Kidney (tissue), 14 donors: ENCODE data around the gene DNMBP. TPM values are rescaled to one million over a fixed set of nuclear protein-coding genes. Genes with fewer than 3 reads are reported as not detected.
"Not testable (repeated sequence)": the region's sequence is repeated elsewhere in the genome, so short reads cannot be mapped to it uniquely, and the experiment has no call there.

ENCODE experiments used
- DNase-seq, 5 donors: peaks; one replicate each; pipeline ENCODE4 v3.0.0-alpha.2; 2013 to 2020
- FAIRE-seq: peaks from 2 replicates; lab custom pipeline; 2012; peaks lifted over from hg19 to GRCh38; lab: Jason Lieb, UNC
- H3K27ac ChIP-seq, 2 donors: one replicate each; pipeline ENCODE4 v1.7.0; 2013; ENCODE audit warnings: low read depth in 2 of 2, low read length in 2 of 2, inconsistent platforms in 1 of 2
- H3K27me3 ChIP-seq: one replicate; pipeline ENCODE4 v1.7.1; 2013; ENCODE audit warnings: low read length, inconsistent platforms; ENCODE audit not compliant: control insufficient read depth, insufficient read depth
- H3K36me3 ChIP-seq, 3 donors: one replicate each; pipeline versions ENCODE4 v1.7.0 to v1.7.1; 2013; ENCODE audit warnings: low read length in 3 of 3, control low read depth in 1 of 3, inconsistent platforms in 1 of 3; ENCODE audit not compliant: insufficient read depth in 3 of 3, control insufficient read depth in 2 of 3
- H3K4me1 ChIP-seq, 3 donors: one replicate each; pipeline versions ENCODE4 v1.7.0 to v1.7.1; 2013; ENCODE audit warnings: low read length in 3 of 3, inconsistent platforms in 1 of 3, low read depth in 1 of 3; ENCODE audit not compliant: control insufficient read depth in 2 of 3, insufficient read depth in 2 of 3
- H3K4me3 ChIP-seq, 3 donors: one replicate each; pipeline versions ENCODE4 v1.7.0 to v1.8.1; 2013; ENCODE audit warnings: low read length in 3 of 3, control low read depth in 1 of 3, inconsistent platforms in 1 of 3
- H3K9ac ChIP-seq, 3 donors: one replicate each; pipeline versions ENCODE4 v1.7.0 to v1.7.1; 2013; ENCODE audit warnings: low read length in 3 of 3, control low read depth in 1 of 3, inconsistent platforms in 1 of 3
- H3K9me3 ChIP-seq, 3 donors: one replicate each; pipeline versions ENCODE4 v1.7.0 to v1.7.1; 2013; ENCODE audit warnings: low read length in 3 of 3, control low read depth in 1 of 3, inconsistent platforms in 1 of 3; ENCODE audit not compliant: control insufficient read depth in 2 of 3, insufficient read depth in 1 of 3
- CTCF ChIP-seq: IDR thresholded peaks from 3 replicates; pipeline ENCODE4 v1.5.1; 2012; ENCODE audit warnings: mild to moderate bottlenecking, moderate library complexity, borderline replicate concordance; ENCODE audit not compliant: insufficient read depth; ENCODE audit errors: extremely low read depth
- intact Hi-C: fragments of 100-400 bp; cut with DNase I; formaldehyde crosslinking; loops from one replicate; pipeline ENCODE4 v1.11.1; 2022
- polyA plus RNA-seq: library from polyadenylated mRNA; stranded (reverse); fragments of 350-450 nt; fragmentation: Illumina TruSeq; extraction: RNeasy Lipid Tissue Mini Kit (QIAGEN cat#74804); gene quantifications from one replicate; pipeline ENCODE4 v1.2.3, GENCODE V29; 2014; ENCODE audit warnings: low read depth, low replicate concordance; ENCODE audit not compliant: insufficient read depth
- total RNA-seq: library from RNA; stranded (reverse); fragmentation: NEBNext Ultra II Directional; extraction: Animal tissue kit (Norgen Biotek cat#: 25700); gene quantifications from one replicate; pipeline ENCODE4 v1.2.1, GENCODE V29; 2021
- donor health status: control.
- donor health status: control.
- donor health status: control.
- donor health status: control.
- donor health status: control.
- donor health status: DM: yes; HTN: yes; CAD: no.
- donor health status: Normal renal cell carcinoma (clear cell type).

The DNMBP gene
- total and polyA plus RNA-seq, 2 donors from 2014 or later = 11.6 to 23.7 TPM

- Histone ChIP-seq H3K36me3 (no peaks in the 10 kb centered on the region), H3K27me3 (no peaks in the 10 kb centered on the region), H3K4me3 (no peak overlapping the region), H3K27ac (peak overlapping the region in 1 of 2 donors; percentile 34), H3K9ac (no peak overlapping the region), H3K9me3 (no peaks in the 10 kb centered on the region), H3K4me1 (peaks cover 0 to 2% (median 2%) of the 10 kb centered on the region in 3 donors)
- no peak for TF ChIP-seq CTCF
- intact Hi-C loops = no loop called here
- no peak for FAIRE-seq
- no peak for DNase-seq
These were observed 3.9 kb upstream of the DNMBP start for GRCh38 chr10:100013621-100014020.

GRCh38 chr10:100011906-100012305 is 2.2 kb upstream of the DNMBP start:
- H3K27ac ChIP-seq, H3K36me3 ChIP-seq, H3K27me3 ChIP-seq, FAIRE-seq, H3K4me3 ChIP-seq, intact Hi-C loops, DNase-seq, H3K9ac ChIP-seq, H3K9me3 ChIP-seq: not testable (repeated sequence)
- H3K4me1 ChIP-seq = peaks cover 2 to 12% (median 8%) of the 10 kb centered on the region in 3 donors

- Histone ChIP-seq H3K9ac (peak overlapping the region; percentile 35 to 82 (median 77)), H3K9me3 (no peaks in the 10 kb centered on the region), H3K27me3 (no peaks in the 10 kb centered on the region), H3K4me3 (peak overlapping the region; percentile 87 to 94 (median 88)), H3K4me1 (peaks cover 2 to 12% (median 10%) of the 10 kb centered on the region in 3 donors), H3K27ac (peak overlapping the region; percentile 70 to 74), H3K36me3 (no peaks in the 10 kb centered on the region)
- TF ChIP-seq CTCF = peak; percentile 57
- FAIRE-seq (no peak), DNase-seq (peak in 3 of 5 donors; percentile 62 to 86 (median 74))
- intact Hi-C loops = no loop called here
These were observed 409 bp downstream of the DNMBP start for GRCh38 chr10:100009283-100009792.

GRCh38 chr10:100008708-100009282 is 952 bp downstream of the DNMBP start:
- H3K9me3 ChIP-seq = no peaks in the 10 kb centered on the region
- peak overlapping the region; percentile 35 to 82 (median 77) for H3K9ac ChIP-seq
- H3K36me3 ChIP-seq = no peaks in the 10 kb centered on the region
- H3K27me3 ChIP-seq = no peaks in the 10 kb centered on the region
- peak overlapping the region; percentile 70 to 74 for H3K27ac ChIP-seq
- no peak for TF ChIP-seq CTCF
- FAIRE-seq (no peak), DNase-seq (peak in 1 of 5 donors; percentile 26)
- H3K4me3 ChIP-seq = peak overlapping the region; percentile 87 to 94 (median 88)
- peaks cover 2 to 12% (median 10%) of the 10 kb centered on the region in 3 donors for H3K4me1 ChIP-seq
- intact Hi-C loops = no loop called here
